ENCODE measurements around the gene DAD1.
A peak's percentile ranks its signal among the peaks of the same experiment; 100 is the strongest.
"Not testable (repeated sequence)": the region's sequence is repeated elsewhere in the genome, so short reads cannot be mapped to it uniquely, and the experiment has no call there.

Gene DAD1

GRCh38 chr14:22589096-22589839 is at the start of gene DAD1:
TSS of gene DAD1 (minus strand) at chr14:22589224. CDS start at chr14:22589157, 67 bp downstream.
- DNase-seq, result peak; percentile 99 to 100

GRCh38 chr14:22635980-22636379 is 47.0 kb upstream of the DAD1 start:
- not testable (repeated sequence) for DNase-seq

- DNase-seq, result no peak
These were observed 45.3 kb upstream of the DAD1 start for GRCh38 chr14:22634233-22634900.

- no peak for DNase-seq
These were observed 41.5 kb upstream of the DAD1 start for GRCh38 chr14:22630486-22630885.

- no peak for DNase-seq
These were observed 41.0 kb upstream of the DAD1 start for GRCh38 chr14:22630066-22630465.

GRCh38 chr14:22629361-22629760 is 40.3 kb upstream of the DAD1 start:
- no peak for DNase-seq

GRCh38 chr14:22627506-22628263 is 38.7 kb upstream of the DAD1 start:
- no peak for DNase-seq

- DNase-seq, result no peak
These were observed 37.6 kb upstream of the DAD1 start for GRCh38 chr14:22626590-22626989.

- DNase-seq, result no peak
These were observed 34.0 kb upstream of the DAD1 start for GRCh38 chr14:22623047-22623446.

- no peak for DNase-seq
These were observed 33.2 kb upstream of the DAD1 start for GRCh38 chr14:22622255-22622654.

GRCh38 chr14:22615765-22616164 is 26.7 kb upstream of the DAD1 start:
- not testable (repeated sequence) for DNase-seq

GRCh38 chr14:22614240-22614799 is 25.3 kb upstream of the DAD1 start:
- no peak for DNase-seq

GRCh38 chr14:22613736-22614239 is 24.8 kb upstream of the DAD1 start:
- no peak for DNase-seq

GRCh38 chr14:22613106-22613695 is 24.2 kb upstream of the DAD1 start:
- no peak for DNase-seq

GRCh38 chr14:22610931-22611330 is 21.9 kb upstream of the DAD1 start:
- no peak for DNase-seq

GRCh38 chr14:22607291-22607690 is 18.3 kb upstream of the DAD1 start:
- DNase-seq, result no peak

- no peak for DNase-seq
These were observed 17.4 kb upstream of the DAD1 start for GRCh38 chr14:22606380-22606779.

- no peak for DNase-seq
These were observed 13.8 kb upstream of the DAD1 start for GRCh38 chr14:22602862-22603261.

GRCh38 chr14:22601996-22602395 is 13.0 kb upstream of the DAD1 start:
- DNase-seq, result no peak

GRCh38 chr14:22601456-22601855 is 12.4 kb upstream of the DAD1 start:
- no peak for DNase-seq

- no peak for DNase-seq
These were observed 11.0 kb upstream of the DAD1 start for GRCh38 chr14:22600027-22600426.

- DNase-seq, result no peak
These were observed 10.3 kb upstream of the DAD1 start for GRCh38 chr14:22599349-22599748.

GRCh38 chr14:22598896-22599244 is 9.8 kb upstream of the DAD1 start:
- no peak for DNase-seq

Data from NCI-H446 (cell line).